Astrocyte of the cerebellum (primary cell): Measurements from ENCODE around the gene ITIH6.

Experiments
- DNase-seq: peaks from one replicate; pipeline ENCODE4 v3.0.0-alpha.2; 2011; ENCODE audit warnings: low read depth
- H3K4me3 ChIP-seq: 2 replicates; pipeline ENCODE4 v1.5.1; 2011; ENCODE audit warnings: mild to moderate bottlenecking, low read depth, low read length, moderate library complexity
- CTCF ChIP-seq: IDR thresholded peaks from 2 replicates; pipeline ENCODE4 v1.5.1; 2012; ENCODE audit warnings: low read length, low read depth, moderate library complexity, mild to moderate bottlenecking; ENCODE audit errors: missing control alignments
- in situ Hi-C: cut with HindIII; loops from 2 replicates; pipeline ENCODE4 v1.10.0; 2017; ENCODE audit warnings: low sequenced_read_pairs

The ITIH6 gene

GRCh38 chrX:54825716-54826438, 27.8 kb upstream of the ITIH6 start:
- DNase-seq = no peak
- H3K4me3 ChIP-seq = no peak overlapping the region
- in situ Hi-C loops = no loop called here
- TF ChIP-seq CTCF = no peak

GRCh38 chrX:54824722-54825121, 26.7 kb upstream of the ITIH6 start:
- no peak for TF ChIP-seq CTCF
- in situ Hi-C loops = no loop called here
- no peak for DNase-seq

GRCh38 chrX:54824195-54824594, 26.1 kb upstream of the ITIH6 start:
- no peak for TF ChIP-seq CTCF
- in situ Hi-C loops = no loop called here
- H3K4me3 ChIP-seq = no peak overlapping the region
- no peak for DNase-seq

More at GRCh38 chrX:54824722-54825121, 26.7 kb upstream of the ITIH6 start:
- no peak overlapping the region for H3K4me3 ChIP-seq

GRCh38 chrX:54821310-54821709, 23.3 kb upstream of the ITIH6 start:
- DNase-seq = no peak
- no peak overlapping the region for H3K4me3 ChIP-seq
- in situ Hi-C loops = no loop called here
- TF ChIP-seq CTCF = no peak

GRCh38 chrX:54820737-54821136, 22.7 kb upstream of the ITIH6 start:
- H3K4me3 ChIP-seq = no peak overlapping the region
- DNase-seq = no peak
- TF ChIP-seq CTCF = no peak
- in situ Hi-C loops = no loop called here

- in situ Hi-C loops = no loop called here
- no peak for DNase-seq
- TF ChIP-seq CTCF = no peak
- H3K4me3 ChIP-seq = no peak overlapping the region
Measured at GRCh38 chrX:54819201-54819600, 21.1 kb upstream of the ITIH6 start.
